Cardiac muscle cell (in vitro differentiated cells and primary cell): Measurements from ENCODE around the gene HYAL3. TPM values are rescaled to one million over a fixed set of nuclear protein-coding genes. Genes with fewer than 3 reads are reported as not detected.
A peak's percentile ranks its signal among the peaks of the same experiment; 100 is the strongest.
"Not testable (repeated sequence)": the region's sequence is repeated elsewhere in the genome, so short reads cannot be mapped to it uniquely, and the experiment has no call there.

ENCODE experiments used
- DNase-seq, 2 donors: peaks; one replicate each; pipeline versions ENCODE4 v3.0.0 to v3.0.0-alpha.2; 2010 to 2017; ENCODE audit warnings: low read depth in 1 of 2, low spot score in 1 of 2
- H3K27ac ChIP-seq: fragments of 200-600 bp; sonication (generic); 2 replicates; pipeline ENCODE4 v1.5.1; 2016
- H3K27me3 ChIP-seq: fragments of 200-600 bp; sonication (generic); 2 replicates; pipeline ENCODE4 v1.6.0; 2016; ENCODE audit warnings: control low read depth
- H3K36me3 ChIP-seq: fragments of 200-600 bp; sonication (generic); 2 replicates; pipeline ENCODE4 v1.5.1; 2016; ENCODE audit warnings: control low read depth
- H3K4me1 ChIP-seq: fragments of 200-600 bp; sonication (generic); 2 replicates; pipeline ENCODE4 v1.8.1; 2017; ENCODE audit warnings: low read depth, mild to moderate bottlenecking, mixed run types
- H3K4me3 ChIP-seq: fragments of 200-600 bp; sonication (generic); 2 replicates; pipeline ENCODE4 v1.5.1; 2016; ENCODE audit warnings: mild to moderate bottlenecking
- H3K9me3 ChIP-seq: fragments of 200-600 bp; sonication (generic); 2 replicates; pipeline ENCODE4 v1.5.1; 2017; ENCODE audit warnings: low read depth, mild to moderate bottlenecking, control low read depth
- CTCF ChIP-seq: IDR thresholded peaks from 2 replicates; pipeline ENCODE4 v1.5.1; 2012; ENCODE audit warnings: low read depth, mild to moderate bottlenecking, low read length
- polyA plus RNA-seq: library from polyadenylated mRNA; unstranded; fragments of >200 nt; fragmentation: Nextera tagmentation; extraction: Ambion mirVana; gene quantifications from 2 replicates; pipeline ENCODE4 v1.2.1, GENCODE V29; 2016
- total RNA-seq: library from RNA; depleted of rRNA; stranded (reverse); fragments of >200 nt; gene quantifications from 2 replicates; pipeline ENCODE4 v1.2.3, GENCODE V29; 2016

Gene HYAL3
- total and polyA plus RNA-seq, 2 experiments from 2014 or later, result 3.6 to 6.2 TPM

DNA sequence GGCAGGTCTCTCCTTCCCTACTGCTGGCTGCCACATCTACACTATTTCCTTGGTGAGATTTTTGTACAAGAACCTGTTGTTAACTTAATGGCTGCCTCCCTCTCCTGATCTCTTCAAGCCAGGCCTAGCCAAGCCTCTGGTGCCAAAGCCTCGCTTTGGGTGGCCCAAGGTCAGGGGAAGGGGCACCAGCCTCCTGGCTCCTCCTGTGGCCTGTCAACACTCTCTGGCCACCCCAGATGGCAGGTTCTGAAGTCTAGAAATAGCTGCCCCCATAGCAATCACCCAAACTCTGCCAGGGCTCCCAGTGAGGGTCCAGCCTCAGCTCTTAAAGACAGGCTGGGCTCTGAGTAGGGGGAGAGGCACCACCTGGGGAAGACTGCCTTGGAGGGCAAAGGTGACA lies 11.9 kb downstream of the HYAL3 start:
- Histone ChIP-seq H3K4me1 (peaks cover 4% of the 10 kb centered on the region), H3K27ac (peak overlapping the region; percentile 85), H3K27me3 (no peaks in the 10 kb centered on the region), H3K4me3 (no peak overlapping the region), H3K36me3 (no peaks in the 10 kb centered on the region), H3K9me3 (no peaks in the 10 kb centered on the region)
- TF ChIP-seq CTCF, result no peak
- DNase-seq, result peak in 1 of 2 donors; percentile 55

DNA sequence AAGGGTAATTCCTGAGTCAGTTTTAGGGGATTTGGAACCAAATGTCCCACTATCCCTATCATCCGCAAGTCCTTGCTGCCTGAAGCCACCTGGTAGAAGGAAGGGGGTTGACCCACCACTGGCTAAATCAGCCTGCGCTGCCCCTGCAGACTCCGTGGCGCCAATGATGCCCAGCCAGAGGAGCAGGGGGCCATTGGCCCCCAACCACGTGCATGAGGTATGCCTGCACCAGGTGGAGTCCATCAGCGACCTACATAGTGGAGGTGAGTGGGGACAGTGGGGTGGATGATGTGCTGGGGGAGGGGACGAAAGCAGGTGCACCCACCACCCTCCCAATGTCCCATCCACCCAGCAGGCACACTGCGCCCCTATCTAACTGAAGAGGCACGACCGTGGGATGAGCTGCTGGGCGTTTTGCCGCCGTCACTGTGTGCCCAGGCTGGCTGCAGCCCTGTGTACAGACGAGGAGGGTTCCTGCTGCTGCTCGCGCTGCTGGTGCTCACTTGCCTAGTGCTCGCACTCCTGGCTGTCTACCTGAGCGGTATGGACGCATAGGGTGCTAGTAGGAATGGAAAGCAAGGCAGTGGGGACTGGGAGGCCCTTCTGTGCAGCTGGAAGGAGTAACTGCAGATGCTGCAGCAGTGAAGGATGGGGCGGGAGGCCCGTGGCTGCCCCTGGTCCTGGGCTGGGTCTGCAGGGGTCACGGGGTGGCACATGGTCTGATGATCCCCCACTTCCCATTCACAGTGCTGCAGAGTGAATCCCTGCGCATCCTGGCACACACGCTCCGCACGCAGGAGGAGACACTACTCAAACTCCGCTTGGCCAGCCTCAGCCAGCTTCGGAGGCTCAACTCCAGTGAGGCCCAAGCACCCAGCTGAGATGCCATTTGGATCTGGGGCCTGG lies 12.6 kb downstream of the HYAL3 start:
- Histone ChIP-seq H3K27me3 (no peaks in the 10 kb centered on the region), H3K9me3 (no peaks in the 10 kb centered on the region), H3K27ac (peak overlapping the region; percentile 85), H3K36me3 (no peaks in the 10 kb centered on the region), H3K4me1 (peaks cover 3% of the 10 kb centered on the region), H3K4me3 (no peak overlapping the region)
- no peak for TF ChIP-seq CTCF
- no peak for DNase-seq

GRCh38 chr3:50284121-50284520 lies 15.1 kb downstream of the HYAL3 start:
- H3K36me3 ChIP-seq, H3K27me3 ChIP-seq, H3K9me3 ChIP-seq, H3K4me3 ChIP-seq, H3K27ac ChIP-seq, H3K4me1 ChIP-seq, DNase-seq: not testable (repeated sequence)

GRCh38 chr3:50279255-50280016 lies 19.8 kb downstream of the HYAL3 start:
- no peak for TF ChIP-seq CTCF
- Histone ChIP-seq H3K4me3 (no peak overlapping the region), H3K27ac (peak overlapping the region; percentile 76), H3K4me1 (peaks cover 14% of the 10 kb centered on the region), H3K27me3 (peaks cover 22% of the 10 kb centered on the region), H3K9me3 (no peaks in the 10 kb centered on the region), H3K36me3 (no peaks in the 10 kb centered on the region)
- DNase-seq, result no peak

GRCh38 chr3:50278880-50279224 lies 20.4 kb downstream of the HYAL3 start, which contains the start of gene LSMEM2:
LSMEM2 (plus strand) TSS chr3:50279087; CDS start chr3:50279114, 27 bp downstream.
- H3K4me3 ChIP-seq, result no peak within 1 kb of the TSS
- no peaks in the 10 kb centered on the region for H3K36me3 ChIP-seq
- peaks cover 26% of the 10 kb centered on the region for H3K27me3 ChIP-seq
- H3K9me3 ChIP-seq, result no peaks in the 10 kb centered on the region
- peak in 1 of 2 donors; percentile 61 for DNase-seq
- H3K4me1 ChIP-seq, result peaks cover 14% of the 10 kb centered on the region
- TF ChIP-seq CTCF, result no peak
- peak within 1 kb of the TSS; percentile 76 for H3K27ac ChIP-seq
